Lung (tissue), 12 donors: ENCODE results near the gene GATA1. TPM values are rescaled to one million over a fixed set of nuclear protein-coding genes. Genes with fewer than 3 reads are reported as not detected.

Source experiments
- ATAC-seq: fragments of 200-7000 bp; cut with Tn5 transposase; one replicate; pipeline ENCODE4 v1.9.1; 2020; ENCODE audit warnings: moderate number of reproducible peaks; ENCODE audit not compliant: insufficient read depth, low FRiP score
- DNase-seq, 3 donors: peaks; one replicate each; pipeline ENCODE4 v3.0.0-alpha.2; 2013 to 2017
- H3K27ac ChIP-seq, 2 donors: one replicate each; pipeline ENCODE4 v1.5.1; 2013; ENCODE audit warnings: mild to moderate bottlenecking in 2 of 2, moderate library complexity in 2 of 2, control low read depth in 1 of 2, inconsistent platforms in 1 of 2, low read depth in 1 of 2, low read length in 1 of 2
- H3K27me3 ChIP-seq, 3 donors: one replicate each; pipeline ENCODE4 v1.5.1; 2013; ENCODE audit warnings: low read length in 2 of 3; ENCODE audit not compliant: control insufficient read depth in 3 of 3, insufficient read depth in 3 of 3
- H3K36me3 ChIP-seq, 4 donors: one replicate each; pipeline ENCODE4 v1.5.1; 2013; ENCODE audit warnings: low read length in 4 of 4, mild to moderate bottlenecking in 1 of 4, moderate library complexity in 1 of 4; ENCODE audit not compliant: control insufficient read depth in 4 of 4, insufficient read depth in 4 of 4
- H3K4me1 ChIP-seq, 5 donors: one replicate each; pipeline ENCODE4 v1.5.1; 2013; ENCODE audit warnings: low read length in 5 of 5, mild to moderate bottlenecking in 2 of 5, moderate library complexity in 1 of 5; ENCODE audit not compliant: control insufficient read depth in 5 of 5, insufficient read depth in 5 of 5
- H3K4me3 ChIP-seq: one replicate; pipeline ENCODE4 v1.5.1; 2013; ENCODE audit warnings: mild to moderate bottlenecking, control low read depth, moderate library complexity
- H3K9ac ChIP-seq, 2 donors: one replicate each; pipeline ENCODE4 v1.5.1; 2013; ENCODE audit warnings: low read length in 2 of 2, control low read depth in 1 of 2; ENCODE audit not compliant: insufficient read depth in 1 of 2
- H3K9me3 ChIP-seq, 4 donors: one replicate each; pipeline ENCODE4 v1.5.1; 2013; ENCODE audit warnings: low read length in 3 of 4, mild to moderate bottlenecking in 1 of 4, moderate library complexity in 1 of 4; ENCODE audit not compliant: control insufficient read depth in 4 of 4, insufficient read depth in 3 of 4
- WGBS, 2 donors: extraction: QIAGEN DNeasy Blood & Tissue Kit; methylation state at CpG; one replicate each; pipeline ENCODE4 v1.1.7; 2013; 5-methylcytosine and 5-hydroxymethylcytosine counted together
- polyA plus RNA-seq, 2 donors: library from polyadenylated mRNA; stranded (reverse); fragments of 200-250 nt; gene quantifications; one replicate each; pipeline ENCODE4 v1.2.1, GENCODE V29; 2013
- total RNA-seq, 2 donors: library from RNA; depleted of rRNA in 1 of 2; stranded (reverse); fragments of >200 nt in 1 of 2; gene quantifications; one replicate each; pipeline ENCODE4 v1.2.1, GENCODE V29; 2014 to 2021
- TF ChIP-seq, protein P1 (sequence below): IDR thresholded peaks from 2 replicates; pipeline ENCODE4 v1.5.1; 2012; ENCODE audit warnings: mild to moderate bottlenecking; ENCODE audit errors: control extremely low read depth, extremely low read depth
- donor health status: control.
- donor health status: control.
- donor health status: Bipolar disorder and iron deficiency.
- donor health status: healthy.
- donor health status: DM: yes; HTN: yes; CAD: no.

The GATA1 gene
- total and polyA plus RNA-seq, 4 donors, result 0.43 to 1.5 (median 0.90) TPM

DNA sequence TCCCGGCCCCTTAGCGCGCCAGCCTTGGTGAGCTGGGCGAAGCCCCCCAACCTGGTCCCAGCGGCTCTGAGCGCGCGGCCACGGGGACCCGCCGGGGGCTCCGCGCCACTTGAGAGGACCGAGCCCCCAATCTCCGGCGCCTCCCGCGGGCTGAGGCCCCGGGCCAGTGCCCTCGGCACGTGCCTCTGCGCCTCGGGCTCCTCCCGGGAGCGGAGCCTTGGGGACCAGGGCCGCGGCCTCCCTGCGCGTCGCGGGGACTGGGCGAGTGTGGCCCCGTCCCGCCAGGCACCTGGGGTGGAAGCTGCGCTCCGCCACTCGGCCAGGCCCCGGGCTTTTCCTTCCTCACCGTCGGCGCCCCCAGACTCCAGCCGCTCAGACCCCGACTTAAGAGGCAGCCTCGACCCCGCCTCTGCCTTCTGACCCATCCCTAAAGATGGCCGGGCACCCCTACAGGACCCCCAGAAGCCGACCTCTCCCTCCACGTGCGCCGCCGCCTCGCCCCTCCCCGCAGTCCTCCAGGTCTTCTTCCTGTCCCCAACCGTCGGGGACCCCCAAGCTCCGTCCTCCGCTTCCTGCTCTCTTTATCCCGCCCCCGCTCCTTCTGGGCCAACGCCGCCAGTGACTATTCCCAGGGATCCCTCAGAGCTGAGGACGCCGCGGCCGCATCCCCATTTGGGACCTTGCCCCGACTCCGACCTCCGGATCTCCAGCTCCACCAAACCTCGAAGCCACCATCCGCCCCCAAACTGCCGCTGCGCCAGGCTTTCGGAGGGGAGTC is 40.7 kb downstream of the GATA1 start:
- Histone ChIP-seq H3K4me3 (no peak overlapping the region), H3K27me3 (peaks cover 2 to 22% (median 2%) of the 10 kb centered on the region in 3 donors), H3K27ac (no peak overlapping the region), H3K9ac (no peak overlapping the region), H3K4me1 (no peaks in the 10 kb centered on the region), H3K9me3 (peaks cover 0 to 28% (median 0%) of the 10 kb centered on the region in 4 donors), H3K36me3 (peaks cover 0 to 8% (median 0%) of the 10 kb centered on the region in 4 donors)
- no peak for DNase-seq
- TF ChIP-seq, protein P1, sequence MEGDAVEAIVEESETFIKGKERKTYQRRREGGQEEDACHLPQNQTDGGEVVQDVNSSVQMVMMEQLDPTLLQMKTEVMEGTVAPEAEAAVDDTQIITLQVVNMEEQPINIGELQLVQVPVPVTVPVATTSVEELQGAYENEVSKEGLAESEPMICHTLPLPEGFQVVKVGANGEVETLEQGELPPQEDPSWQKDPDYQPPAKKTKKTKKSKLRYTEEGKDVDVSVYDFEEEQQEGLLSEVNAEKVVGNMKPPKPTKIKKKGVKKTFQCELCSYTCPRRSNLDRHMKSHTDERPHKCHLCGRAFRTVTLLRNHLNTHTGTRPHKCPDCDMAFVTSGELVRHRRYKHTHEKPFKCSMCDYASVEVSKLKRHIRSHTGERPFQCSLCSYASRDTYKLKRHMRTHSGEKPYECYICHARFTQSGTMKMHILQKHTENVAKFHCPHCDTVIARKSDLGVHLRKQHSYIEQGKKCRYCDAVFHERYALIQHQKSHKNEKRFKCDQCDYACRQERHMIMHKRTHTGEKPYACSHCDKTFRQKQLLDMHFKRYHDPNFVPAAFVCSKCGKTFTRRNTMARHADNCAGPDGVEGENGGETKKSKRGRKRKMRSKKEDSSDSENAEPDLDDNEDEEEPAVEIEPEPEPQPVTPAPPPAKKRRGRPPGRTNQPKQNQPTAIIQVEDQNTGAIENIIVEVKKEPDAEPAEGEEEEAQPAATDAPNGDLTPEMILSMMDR, result no peak
- ATAC-seq, result no peak
- 25 to 58% methylated on average over 16 to 73 of the region's 73 CpGs for WGBS, 2 donors

GRCh38 chrX:48827654-48827968 is 41.2 kb downstream of the GATA1 start:
- WGBS, 2 donors, result 45 to 71% methylated on average over 4 of the region's 4 CpGs
- Histone ChIP-seq H3K4me1 (no peaks in the 10 kb centered on the region), H3K4me3 (no peak overlapping the region), H3K36me3 (peaks cover 0 to 8% (median 0%) of the 10 kb centered on the region in 4 donors), H3K9me3 (peaks cover 0 to 28% (median 0%) of the 10 kb centered on the region in 4 donors), H3K27me3 (peaks cover 2 to 26% (median 3%) of the 10 kb centered on the region in 3 donors), H3K9ac (no peak overlapping the region), H3K27ac (no peak overlapping the region)
- TF ChIP-seq, protein P1, result no peak
- no peak for DNase-seq
- ATAC-seq, result no peak

DNA sequence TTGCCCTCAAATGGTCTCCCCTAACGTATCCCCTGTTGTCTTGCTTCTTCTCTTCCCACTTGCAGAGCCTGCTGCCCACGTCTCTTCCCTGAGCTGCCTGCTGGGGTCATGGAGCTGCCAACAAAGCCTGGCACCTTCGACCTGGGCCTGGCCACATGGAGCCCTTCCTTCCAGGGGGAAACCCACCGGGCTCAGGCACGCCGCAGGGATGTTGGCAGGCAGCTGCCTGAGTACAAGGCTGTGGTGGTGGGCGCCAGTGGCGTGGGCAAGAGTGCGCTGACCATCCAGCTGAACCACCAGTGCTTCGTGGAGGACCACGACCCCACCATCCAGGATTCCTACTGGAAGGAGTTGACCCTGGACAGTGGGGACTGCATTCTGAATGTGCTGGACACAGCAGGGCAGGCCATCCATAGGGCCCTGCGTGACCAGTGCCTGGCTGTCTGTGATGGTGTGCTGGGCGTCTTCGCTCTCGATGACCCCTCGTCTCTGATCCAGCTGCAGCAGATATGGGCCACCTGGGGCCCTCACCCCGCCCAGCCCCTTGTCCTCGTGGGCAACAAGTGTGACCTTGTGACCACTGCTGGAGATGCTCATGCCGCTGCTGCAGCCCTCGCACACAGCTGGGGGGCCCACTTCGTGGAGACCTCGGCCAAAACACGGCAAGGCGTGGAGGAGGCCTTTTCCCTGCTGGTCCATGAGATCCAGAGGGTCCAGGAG is 42.8 kb downstream of the GATA1 start:
- DNase-seq, result no peak

More for the DNA sequence above, 42.8 kb downstream of the GATA1 start:
- no peak overlapping the region for H3K4me3 ChIP-seq
- peaks cover 0 to under 1% (median 0%) of the 10 kb centered on the region in 5 donors for H3K4me1 ChIP-seq
- no peaks in the 10 kb centered on the region for H3K36me3 ChIP-seq
- H3K27ac ChIP-seq, result no peak overlapping the region
- TF ChIP-seq, protein P1, result no peak
- no peak for ATAC-seq
- H3K9me3 ChIP-seq, result peaks cover 0 to 26% (median 0%) of the 10 kb centered on the region in 4 donors
- no peak overlapping the region for H3K9ac ChIP-seq
- whole genome bisulfite sequencing, 2 donors, result 85 to 96% methylated on average over 18 to 24 of the region's 24 CpGs
- peaks cover 2 to 35% (median 14%) of the 10 kb centered on the region in 3 donors for H3K27me3 ChIP-seq
